GM12891 (cell line): Measurements from ENCODE around the gene HMGN1.

Experiments
- POLR2A ChIP-seq: IDR thresholded peaks from 2 replicates; pipeline ENCODE4 v1.6.1; 2011; ENCODE audit warnings: low read depth, low read length, control low read depth
- POLR2AphosphoS5 ChIP-seq: IDR thresholded peaks from 2 replicates; pipeline ENCODE4 v1.6.1; 2011; ENCODE audit warnings: low read depth, low read length, control low read depth
- SPI1 ChIP-seq: IDR thresholded peaks from 2 replicates; pipeline ENCODE4 v1.6.1; 2011; ENCODE audit warnings: low read depth, low read length, control low read depth

DNA sequence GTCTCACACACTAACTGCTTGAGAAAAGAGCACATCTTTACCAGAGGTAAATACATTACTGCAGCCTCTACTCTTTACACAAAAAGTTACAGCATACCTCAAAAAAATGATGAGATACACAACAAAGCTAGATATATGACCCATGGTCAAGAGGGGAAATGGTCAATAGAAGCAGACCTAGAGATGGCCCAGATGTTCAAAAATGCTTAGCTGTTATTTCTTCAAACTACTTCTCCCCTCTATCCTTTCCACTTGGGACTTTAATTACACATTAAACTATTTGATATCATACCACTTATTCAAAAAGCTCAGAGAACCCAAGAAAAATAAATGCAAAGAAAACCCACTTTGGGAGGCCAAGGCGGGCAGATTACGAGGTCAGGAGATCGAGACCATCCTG is 48.3 kb downstream of the HMGN1 start:
- TF ChIP-seq POLR2A (no peak), POLR2AphosphoS5 (no peak), SPI1 (no peak)
